HG03095 (cell line): ENCODE data around the gene EMP3.
"Not testable (repeated sequence)": the region's sequence is repeated elsewhere in the genome, so short reads cannot be mapped to it uniquely, and the experiment has no call there.

Source experiments
- ATAC-seq: cut with Tn5 transposase; IDR thresholded peaks from one replicate; pipeline ENCODE4 v1.9.1; 2021; ENCODE audit warnings: moderate library complexity; ENCODE audit not compliant: unreplicated experiment

The EMP3 gene

DNA sequence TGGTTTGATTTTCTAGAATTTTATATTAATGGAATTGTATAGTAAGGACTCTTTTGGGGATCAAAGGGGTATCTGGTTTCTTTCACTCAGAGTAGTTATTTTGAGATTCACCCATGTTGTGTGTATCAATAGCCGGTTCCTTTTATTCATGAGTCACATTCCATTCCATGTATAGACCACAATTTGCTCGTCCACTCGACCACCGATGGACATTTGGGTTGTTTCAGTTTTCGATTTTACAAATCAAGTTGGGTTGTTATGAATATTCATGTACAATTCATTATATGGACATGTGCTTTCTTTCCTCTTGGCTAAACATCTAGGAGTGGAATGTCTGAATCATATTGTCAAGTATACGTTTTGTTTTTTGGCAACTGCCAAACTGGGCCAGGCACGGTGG is 9.6 kb upstream of the EMP3 start:
- no peak for ATAC-seq

GRCh38 chr19:48317708-48317960 is 7.7 kb upstream of the EMP3 start:
- not testable (repeated sequence) for ATAC-seq

- no peak for ATAC-seq
These were observed 6.9 kb upstream of the EMP3 start for GRCh38 chr19:48318286-48318987.

GRCh38 chr19:48319647-48320541 is 5.5 kb upstream of the EMP3 start:
- no peak for ATAC-seq

- ATAC-seq = peak; percentile 53
These were observed 4.1 kb upstream of the EMP3 start for GRCh38 chr19:48321372-48321621.

DNA sequence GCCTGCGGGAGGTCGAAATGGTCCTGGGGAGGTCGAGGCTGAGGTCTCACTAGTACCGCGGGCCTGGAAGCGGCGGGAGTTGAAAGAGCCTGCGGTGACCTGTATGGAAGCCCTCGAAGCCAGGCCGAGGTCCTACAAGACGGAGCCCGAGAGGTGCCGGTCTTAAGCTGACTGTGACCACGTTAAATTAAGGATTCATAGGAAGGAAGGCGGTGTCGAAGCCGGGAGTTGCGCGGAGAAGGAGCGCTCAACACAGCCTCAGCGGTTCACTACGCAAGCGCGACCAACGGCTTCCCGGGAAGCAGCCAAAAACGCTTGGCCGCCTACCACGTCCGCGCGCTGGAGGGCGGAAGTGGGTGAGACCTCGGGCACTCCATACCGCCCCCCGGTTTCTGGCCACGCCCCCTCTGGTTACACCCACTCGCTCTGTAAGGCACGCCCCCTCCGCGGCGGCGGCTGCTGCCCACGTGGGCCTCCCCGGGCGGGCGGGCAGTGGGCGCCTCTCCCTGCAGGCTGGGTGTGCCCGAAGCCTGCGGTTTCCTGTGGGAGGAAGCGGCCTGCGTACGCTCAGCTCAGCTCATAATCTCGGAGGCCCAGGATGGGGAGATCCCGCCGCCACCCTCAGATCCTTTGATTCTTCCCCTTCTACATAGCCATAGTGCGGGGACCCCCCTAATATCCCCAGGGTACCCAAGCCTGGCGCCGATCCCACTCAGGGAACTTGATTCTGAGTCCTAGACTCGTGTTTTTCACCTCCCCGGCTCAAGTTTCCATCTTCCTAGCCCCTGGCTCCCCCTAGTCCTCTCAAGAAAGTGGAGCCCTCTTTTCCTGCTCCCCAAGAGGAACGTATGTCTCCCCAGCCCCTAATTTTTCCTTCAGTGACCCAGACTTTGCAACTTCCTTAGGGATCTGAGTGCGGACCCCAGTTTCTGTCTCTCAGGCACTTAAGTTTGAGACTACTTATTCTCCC is 3.4 kb upstream of the EMP3 start:
- peak; percentile 40 for ATAC-seq

DNA sequence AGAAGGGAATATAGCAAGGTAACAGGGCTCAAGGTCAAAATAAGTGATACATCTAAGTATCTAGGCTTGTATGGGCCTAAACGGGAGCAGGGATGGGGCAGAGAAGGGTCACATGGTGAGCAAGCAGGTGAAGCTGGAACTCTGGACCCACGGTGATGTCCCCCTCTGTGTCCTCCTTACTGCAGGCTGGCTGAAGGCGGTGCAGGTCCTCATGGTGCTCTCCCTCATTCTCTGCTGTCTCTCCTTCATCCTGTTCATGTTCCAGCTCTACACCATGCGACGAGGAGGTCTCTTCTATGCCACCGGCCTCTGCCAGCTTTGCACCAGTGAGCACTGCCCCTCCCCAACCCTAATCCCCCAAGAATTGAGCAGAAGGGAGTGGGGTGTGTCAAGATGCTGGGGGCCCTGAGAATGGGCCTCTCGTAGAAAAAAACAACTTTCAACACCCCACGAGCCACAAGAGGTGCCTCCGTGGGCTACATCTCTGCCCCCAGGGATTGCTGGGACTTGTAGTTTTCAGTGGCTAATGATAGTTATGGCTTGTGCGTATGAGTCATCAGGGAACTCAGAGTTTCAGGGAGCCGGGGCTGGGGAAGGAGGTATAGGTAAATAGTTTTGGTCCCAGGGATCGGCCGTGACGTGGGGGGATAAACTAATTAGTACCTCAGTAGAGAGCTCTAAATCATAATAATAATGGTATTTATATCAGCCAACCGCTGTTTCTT is 4.0 kb downstream of the EMP3 start:
- ATAC-seq = no peak

GRCh38 chr19:48330012-48330681 is 4.8 kb downstream of the EMP3 start:
- ATAC-seq = no peak

- ATAC-seq = no peak
These were observed 7.0 kb downstream of the EMP3 start for GRCh38 chr19:48332351-48332661.

DNA sequence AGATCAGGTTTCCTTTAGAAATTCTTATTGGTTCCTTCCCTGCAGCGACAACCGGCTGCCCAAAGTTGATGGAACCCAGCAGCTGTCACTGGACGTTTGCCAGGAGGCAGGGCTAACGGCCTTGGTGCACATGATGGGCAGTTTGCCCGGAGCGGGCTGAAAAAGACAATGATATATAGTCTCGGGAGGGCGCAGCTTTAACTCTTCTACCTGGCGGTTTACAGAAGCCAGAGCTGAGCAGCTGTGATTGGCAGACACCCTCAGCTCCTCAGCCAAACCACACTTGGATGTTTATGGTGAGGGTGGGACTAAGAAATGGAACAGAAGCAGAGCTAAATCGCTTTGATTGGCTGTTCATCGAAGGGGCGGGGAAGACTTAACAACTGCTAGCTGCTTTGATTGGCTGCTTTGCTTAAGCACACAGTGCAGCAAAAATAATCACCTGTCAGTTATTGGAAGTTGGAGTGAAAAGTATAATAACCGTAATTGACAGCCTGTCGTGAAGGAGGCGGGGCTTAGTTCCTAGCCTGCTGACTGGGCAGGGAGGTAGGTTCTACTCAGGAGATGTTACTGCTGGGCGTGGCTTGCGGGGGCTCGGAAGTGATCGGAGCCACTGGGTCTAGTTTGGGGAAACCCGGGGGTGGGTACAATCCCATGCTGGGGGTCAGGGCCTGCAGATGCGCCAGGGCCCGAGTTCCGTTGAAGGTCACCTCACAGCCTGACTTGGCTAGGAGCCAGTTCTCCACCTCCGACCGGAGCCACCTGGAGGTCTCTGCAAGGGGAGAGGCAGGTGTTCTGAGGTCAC is 7.5 kb downstream of the EMP3 start:
- peak; percentile 47 for ATAC-seq

- ATAC-seq = peak; percentile 41
These were observed 8.4 kb downstream of the EMP3 start for GRCh38 chr19:48333467-48334384.

- ATAC-seq = no peak
These were observed 13.0 kb downstream of the EMP3 start for GRCh38 chr19:48338253-48338755.

DNA sequence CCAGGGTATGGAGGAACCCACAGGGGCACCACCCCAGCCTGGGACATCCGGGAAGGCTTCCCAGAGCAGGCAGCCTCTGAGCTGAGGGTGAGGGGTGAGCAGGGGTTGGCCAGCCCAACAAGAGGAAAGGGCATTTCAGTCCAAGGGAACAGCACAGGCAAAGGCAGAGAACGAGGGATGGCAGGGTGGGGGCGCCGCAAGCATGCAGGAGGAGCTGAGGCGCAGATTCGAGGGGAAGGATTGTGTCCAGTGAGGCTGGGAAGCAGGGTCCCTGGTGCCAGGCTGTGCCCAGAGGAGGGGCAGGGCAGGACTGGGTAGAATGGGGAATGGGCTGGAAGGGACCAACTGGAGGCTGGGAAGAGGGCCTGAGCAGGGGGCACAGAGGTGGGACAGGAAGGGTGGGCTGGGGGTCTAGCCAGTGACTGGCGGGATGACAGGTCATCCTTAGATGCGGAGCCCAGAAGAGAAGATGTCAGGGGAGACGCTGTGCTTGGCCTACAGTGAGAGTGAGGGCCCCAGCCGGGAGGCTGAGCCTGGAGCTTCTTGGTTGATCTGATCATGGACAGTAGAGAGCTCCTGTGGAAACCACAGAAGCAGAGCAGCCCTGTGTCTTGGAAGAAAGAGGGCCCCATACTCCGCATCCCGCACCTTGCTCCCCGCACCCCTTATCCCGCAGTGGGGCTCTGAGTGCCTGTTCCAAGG is 13.6 kb downstream of the EMP3 start:
- ATAC-seq = no peak

DNA sequence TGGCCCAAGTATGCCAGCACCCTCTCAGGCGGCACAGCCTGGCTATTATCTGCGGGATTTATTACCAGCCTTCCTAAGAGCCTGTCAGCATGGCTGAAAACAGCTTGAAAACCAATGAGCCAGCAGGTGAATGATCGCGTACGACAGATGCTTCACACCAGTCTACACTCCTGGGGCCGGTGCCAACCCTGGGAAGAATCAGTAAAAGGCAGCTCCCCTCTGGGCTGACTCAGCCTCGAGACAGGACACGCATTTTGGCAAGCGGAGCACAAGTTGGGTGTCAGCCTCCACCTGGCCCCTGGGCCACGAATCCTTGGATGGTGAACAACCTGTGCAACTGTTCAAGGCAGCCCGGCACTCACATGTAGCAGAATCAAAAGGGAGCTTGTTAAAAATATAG is 15.6 kb downstream of the EMP3 start:
- ATAC-seq = no peak

DNA sequence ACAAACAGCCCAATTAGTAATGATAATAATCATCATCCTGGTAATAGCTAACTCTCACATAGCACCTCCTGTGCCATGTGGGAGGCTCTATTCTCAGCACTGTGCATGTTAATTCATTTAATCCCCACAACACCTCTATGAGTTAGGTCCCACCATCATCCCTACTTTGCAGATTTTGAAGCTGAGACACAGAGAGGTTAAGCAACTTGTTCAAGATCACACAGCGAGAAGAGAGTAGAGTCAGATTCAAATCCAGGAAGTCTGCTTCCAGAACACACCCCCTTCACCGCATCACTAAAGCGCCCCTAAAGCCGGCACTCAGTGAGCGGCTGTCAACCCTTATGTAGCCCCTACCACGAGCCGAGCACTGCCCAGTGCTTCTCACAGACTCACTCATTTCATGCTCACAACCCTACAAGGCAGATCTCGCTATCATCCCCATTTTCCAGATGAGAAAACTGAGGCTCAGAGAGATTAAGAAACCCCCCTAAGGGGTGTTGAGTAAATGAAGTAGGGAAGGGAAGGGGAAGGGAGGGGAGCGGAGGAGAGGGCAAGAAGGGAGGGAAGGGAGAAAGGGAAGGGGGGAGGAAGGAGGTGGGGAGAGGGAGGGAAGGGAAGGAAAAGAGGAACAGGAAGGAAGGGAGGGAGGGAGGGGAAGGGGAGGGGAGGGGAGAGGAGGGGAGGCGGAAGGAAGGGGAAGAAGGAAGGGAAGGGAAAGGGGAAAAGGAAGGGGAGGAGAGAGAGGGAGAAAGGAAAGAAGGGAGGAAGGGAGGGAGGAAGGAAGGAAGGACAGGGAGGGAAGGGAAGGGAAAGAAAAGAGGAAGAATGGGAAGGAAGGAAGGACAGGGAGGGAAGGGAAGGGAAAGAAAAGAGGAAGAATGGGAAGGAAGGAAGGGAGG is 16.4 kb downstream of the EMP3 start:
- ATAC-seq = no peak

GRCh38 chr19:48342414-48342738 is 17.0 kb downstream of the EMP3 start:
- ATAC-seq = no peak
